C1 segment of cervical spinal cord (tissue), 14 donors: ENCODE measurements around the gene PLEKHH2.

Source experiments
- DNase-seq, 14 donors: peaks; one replicate each; lab custom pipeline; 2025; lab: John Stamatoyannopoulos, UW

PLEKHH2 gene

GRCh38 chr2:43810452-43810851, 173.4 kb downstream of the PLEKHH2 start:
- no peak for DNase-seq

GRCh38 chr2:43810888-43811287, 173.8 kb downstream of the PLEKHH2 start:
- DNase-seq, result no peak

- DNase-seq, result no peak
These were observed 174.9 kb downstream of the PLEKHH2 start for GRCh38 chr2:43812006-43812405.

GRCh38 chr2:43812947-43813346, 175.9 kb downstream of the PLEKHH2 start:
- DNase-seq, result no peak

GRCh38 chr2:43814711-43815110, 177.7 kb downstream of the PLEKHH2 start:
- DNase-seq, result no peak
